A673 (cell line): ENCODE measurements around the gene APOL1. TPM values are rescaled to one million over a fixed set of nuclear protein-coding genes. Genes with fewer than 3 reads are reported as not detected.
"Not testable (repeated sequence)": the region's sequence is repeated elsewhere in the genome, so short reads cannot be mapped to it uniquely, and the experiment has no call there.

Source experiments
- BruUV-seq: library from RNA; stranded (reverse); fragments of 400-500 nt; replicated peaks from 2 replicates; lab custom pipeline; 2021; lab: Mats Ljungman, UMichigan
- CTCF ChIA-PET: fragments of 300-600 bp; sonication (Branson Sonifier 250); formaldehyde crosslinking; loops from one replicate; lab custom pipeline; 2022; ENCODE audit warnings: antibody characterized with exemption; lab: Charles Lee
- POLR2A ChIA-PET: fragments of 300-600 bp; sonication (Branson Sonifier 250); formaldehyde crosslinking; loops from one replicate; lab custom pipeline; 2022; ENCODE audit warnings: antibody characterized with exemption; ENCODE audit not compliant: low non-redundant PET; lab: Charles Lee
- DNase-seq: peaks from one replicate; pipeline ENCODE4 v3.0.0-alpha.2; 2015; ENCODE audit warnings: low spot score
- H3K27ac ChIP-seq: fragments of 200-600 bp; sonication (generic); 2 replicates; pipeline ENCODE4 v1.5.1; 2016; ENCODE audit warnings: mixed run types, low read depth, mild to moderate bottlenecking, mixed read lengths, antibody characterized with exemption, low read length; ENCODE audit not compliant: poor library complexity, severe bottlenecking
- H3K27me3 ChIP-seq: fragments of 200-600 bp; sonication (generic); replicated peaks from 2 replicates; pipeline ENCODE4 v1.6.1; 2017; ENCODE audit warnings: mixed run types, low read depth, mild to moderate bottlenecking, mixed read lengths, antibody characterized with exemption, low read length; ENCODE audit not compliant: insufficient read depth, poor library complexity
- H3K36me3 ChIP-seq: fragments of 200-600 bp; sonication (generic); 2 replicates; pipeline ENCODE4 v1.6.1; 2016; ENCODE audit warnings: mixed run types, mild to moderate bottlenecking, mixed read lengths, antibody characterized with exemption, low read length; ENCODE audit not compliant: insufficient read depth, poor library complexity, severe bottlenecking
- H3K4me1 ChIP-seq: fragments of 200-600 bp; sonication (generic); 2 replicates; pipeline ENCODE4 v1.6.1; 2017; ENCODE audit warnings: mixed run types, mild to moderate bottlenecking, mixed read lengths, antibody characterized with exemption, low read length; ENCODE audit not compliant: insufficient read depth, poor library complexity, severe bottlenecking
- H3K4me3 ChIP-seq: fragments of 200-600 bp; sonication (generic); 2 replicates; pipeline ENCODE4 v1.5.1; 2016; ENCODE audit warnings: low read depth, mixed run types, mild to moderate bottlenecking, mixed read lengths, low read length; ENCODE audit not compliant: poor library complexity, severe bottlenecking
- H3K9me3 ChIP-seq: fragments of 200-600 bp; sonication (generic); 2 replicates; pipeline ENCODE4 v1.6.1; 2016; ENCODE audit warnings: mixed run types, low read depth, mild to moderate bottlenecking, mixed read lengths, antibody characterized with exemption, low read length; ENCODE audit not compliant: poor library complexity, severe bottlenecking
- EZH2 ChIP-seq: fragments of 200-600 bp; sonication (generic); IDR thresholded peaks from 2 replicates; pipeline ENCODE4 v1.6.1; 2017; ENCODE audit warnings: borderline replicate concordance, low read depth, mild to moderate bottlenecking, mixed read lengths, antibody characterized with exemption, low read length; ENCODE audit not compliant: poor library complexity, severe bottlenecking
- intact Hi-C: fragments of 100-400 bp; cut with micrococcal nuclease; formaldehyde crosslinking; loops from one replicate; pipeline ENCODE4 v1.10.0; 2022; ENCODE audit not compliant: unreplicated experiment
- total RNA-seq: library from RNA; stranded (reverse); gene quantifications from 2 replicates; pipeline ENCODE4 v1.2.3, GENCODE V29; 2021
- TF ChIP-seq, protein P1 (sequence below): fragments of 300-800, 200-600 bp; sonication (generic); conservative IDR thresholded peaks from 2 replicates; pipeline ENCODE4 v1.5.1; 2017; ENCODE audit warnings: low read depth, mild to moderate bottlenecking, antibody characterized with exemption, low read length, moderate library complexity, mixed read lengths

APOL1 gene
- total RNA-seq, 1 experiment from 2014 or later, result 0.30 TPM

DNA sequence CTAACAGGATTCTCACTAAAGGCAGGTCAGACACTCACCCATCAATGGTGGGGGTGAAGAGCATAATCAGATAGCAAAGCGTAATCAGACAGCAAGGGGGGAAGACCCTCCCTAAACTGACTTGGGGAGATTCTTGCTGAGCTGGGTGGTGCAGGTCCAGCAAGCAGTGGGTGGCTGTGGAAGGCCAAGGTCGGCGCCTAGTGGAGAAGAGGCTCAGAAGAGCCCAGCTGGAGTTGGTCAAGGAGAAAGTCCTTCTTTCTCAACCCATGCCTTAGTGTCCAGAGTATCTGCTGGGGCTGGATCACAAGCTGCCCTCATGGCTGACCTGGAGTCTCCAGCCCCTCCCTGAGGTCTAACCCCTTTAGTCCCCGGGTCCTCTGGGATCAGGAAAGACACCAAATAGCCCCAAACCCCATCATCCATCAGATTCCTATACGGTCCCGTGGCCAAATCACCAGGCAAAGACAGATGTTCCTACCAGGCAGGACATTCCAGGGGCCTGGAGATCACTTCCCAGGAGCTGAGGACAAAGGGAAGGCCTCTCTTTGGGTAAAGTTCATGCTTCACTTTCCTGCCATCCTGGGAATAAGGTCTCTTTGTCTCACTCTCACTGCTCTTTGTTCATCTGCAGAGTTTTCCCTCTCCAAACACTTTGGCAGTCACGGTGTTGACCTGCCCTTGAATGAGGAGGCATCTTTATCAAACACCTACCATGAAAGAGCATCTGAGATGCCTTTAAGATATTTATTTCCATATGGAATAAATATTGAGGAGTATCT lies 11.1 kb downstream of the APOL1 start:
- POLR2A ChIA-PET, H3K27ac ChIP-seq, BruUV-seq, H3K27me3 ChIP-seq, DNase-seq, H3K9me3 ChIP-seq, H3K36me3 ChIP-seq, intact Hi-C loops, H3K4me3 ChIP-seq, CTCF ChIA-PET, H3K4me1 ChIP-seq: not testable (repeated sequence)

DNA sequence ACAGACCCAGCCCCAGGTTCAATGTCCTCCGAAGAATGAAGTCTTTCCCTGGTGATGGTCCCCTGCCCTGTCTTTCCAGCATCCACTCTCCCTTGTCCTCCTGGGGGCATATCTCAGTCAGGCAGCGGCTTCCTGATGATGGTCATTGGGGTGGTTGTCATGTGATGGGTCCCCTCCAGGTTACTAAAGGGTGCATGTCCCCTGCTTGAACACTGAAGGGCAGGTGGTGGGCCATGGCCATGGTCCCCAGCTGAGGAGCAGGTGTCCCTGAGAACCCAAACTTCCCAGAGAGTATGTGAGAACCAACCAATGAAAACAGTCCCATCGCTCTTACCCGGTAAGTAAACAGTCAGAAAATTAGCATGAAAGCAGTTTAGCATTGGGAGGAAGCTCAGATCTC lies 14.1 kb downstream of the APOL1 start:
- no peak overlapping the region for H3K4me3 ChIP-seq
- TF ChIP-seq, protein P1, sequence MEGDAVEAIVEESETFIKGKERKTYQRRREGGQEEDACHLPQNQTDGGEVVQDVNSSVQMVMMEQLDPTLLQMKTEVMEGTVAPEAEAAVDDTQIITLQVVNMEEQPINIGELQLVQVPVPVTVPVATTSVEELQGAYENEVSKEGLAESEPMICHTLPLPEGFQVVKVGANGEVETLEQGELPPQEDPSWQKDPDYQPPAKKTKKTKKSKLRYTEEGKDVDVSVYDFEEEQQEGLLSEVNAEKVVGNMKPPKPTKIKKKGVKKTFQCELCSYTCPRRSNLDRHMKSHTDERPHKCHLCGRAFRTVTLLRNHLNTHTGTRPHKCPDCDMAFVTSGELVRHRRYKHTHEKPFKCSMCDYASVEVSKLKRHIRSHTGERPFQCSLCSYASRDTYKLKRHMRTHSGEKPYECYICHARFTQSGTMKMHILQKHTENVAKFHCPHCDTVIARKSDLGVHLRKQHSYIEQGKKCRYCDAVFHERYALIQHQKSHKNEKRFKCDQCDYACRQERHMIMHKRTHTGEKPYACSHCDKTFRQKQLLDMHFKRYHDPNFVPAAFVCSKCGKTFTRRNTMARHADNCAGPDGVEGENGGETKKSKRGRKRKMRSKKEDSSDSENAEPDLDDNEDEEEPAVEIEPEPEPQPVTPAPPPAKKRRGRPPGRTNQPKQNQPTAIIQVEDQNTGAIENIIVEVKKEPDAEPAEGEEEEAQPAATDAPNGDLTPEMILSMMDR, result no peak
- TF ChIP-seq EZH2, result no peak
- H3K9me3 ChIP-seq, result no peaks in the 10 kb centered on the region
- H3K4me1 ChIP-seq, result no peaks in the 10 kb centered on the region
- POLR2A ChIA-PET, result no interaction called here
- BruUV-seq, result no TSS peak
- H3K27ac ChIP-seq, result no peak overlapping the region
- no peak for DNase-seq
- H3K36me3 ChIP-seq, result no peaks in the 10 kb centered on the region
- intact Hi-C loops, result no loop called here
- CTCF ChIA-PET, result no interaction called here
- H3K27me3 ChIP-seq, result no peaks in the 10 kb centered on the region

DNA sequence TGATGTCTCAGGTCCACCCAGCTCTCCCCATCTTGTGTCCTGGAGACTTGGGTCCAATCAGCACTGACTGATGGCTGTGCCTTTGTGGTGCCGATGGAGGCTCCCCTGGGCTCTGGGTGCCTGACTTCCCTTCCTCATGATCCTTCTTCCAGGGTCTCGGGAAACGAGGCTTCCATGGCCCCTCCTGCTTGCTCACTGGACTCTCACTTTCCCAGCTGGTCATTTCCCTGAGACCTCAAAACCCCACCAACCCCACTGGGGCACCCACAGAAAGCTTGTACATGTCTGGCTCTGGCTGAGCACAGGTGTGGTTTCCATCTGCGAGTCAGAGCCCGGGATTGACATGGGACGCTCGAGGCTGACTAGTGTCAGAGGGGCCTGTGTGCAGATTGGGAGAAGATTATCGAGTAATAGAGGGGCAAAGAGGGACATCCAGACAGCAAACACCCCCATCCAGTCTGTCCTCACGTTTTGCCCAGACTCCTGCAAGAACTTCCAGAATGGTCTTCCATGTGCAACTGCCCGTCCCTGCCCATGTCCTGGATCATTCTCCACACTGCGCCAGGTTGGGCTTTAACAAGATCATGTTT lies 15.1 kb downstream of the APOL1 start:
- POLR2A ChIA-PET, result no interaction called here
- H3K4me3 ChIP-seq, result no peak overlapping the region
- no peak overlapping the region for H3K27ac ChIP-seq
- H3K4me1 ChIP-seq, result no peaks in the 10 kb centered on the region
- no peak for DNase-seq
- H3K9me3 ChIP-seq, result no peaks in the 10 kb centered on the region
- CTCF ChIA-PET, result no interaction called here
- intact Hi-C loops, result no loop called here
- TF ChIP-seq, protein P1, result no peak
- no peak for TF ChIP-seq EZH2
- BruUV-seq, result no TSS peak
- no peaks in the 10 kb centered on the region for H3K27me3 ChIP-seq
- no peaks in the 10 kb centered on the region for H3K36me3 ChIP-seq

DNA sequence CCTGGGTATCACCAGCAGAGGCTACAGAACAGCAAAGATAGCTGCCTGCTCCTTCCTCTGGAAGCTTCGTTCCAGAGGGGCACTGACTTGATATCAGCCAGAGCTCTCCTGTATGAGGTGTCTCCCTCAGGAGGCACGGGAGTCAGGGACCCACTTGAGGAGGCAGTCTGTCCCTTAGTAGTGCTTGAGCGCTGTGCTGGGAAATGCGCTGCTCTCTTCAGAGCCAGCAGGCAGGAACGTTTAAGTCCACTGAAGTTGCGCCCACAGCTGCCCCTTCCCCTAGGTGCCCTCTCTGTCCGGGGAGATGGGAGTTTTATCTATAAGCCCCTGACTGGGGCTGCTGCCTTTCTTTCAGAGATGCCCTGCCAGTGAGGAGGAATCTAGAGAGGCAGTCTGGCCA lies 18.3 kb downstream of the APOL1 start:
- DNase-seq, H3K4me1 ChIP-seq, H3K9me3 ChIP-seq, intact Hi-C loops, H3K27me3 ChIP-seq, BruUV-seq, POLR2A ChIA-PET, H3K4me3 ChIP-seq, H3K27ac ChIP-seq, H3K36me3 ChIP-seq: not testable (repeated sequence)
- CTCF ChIA-PET, result interaction anchor here (0.9 kb wide), 1 partner anchor 15 kb away, joined by 3 read pairs; no protein-coding TSS in a partner anchor

DNA sequence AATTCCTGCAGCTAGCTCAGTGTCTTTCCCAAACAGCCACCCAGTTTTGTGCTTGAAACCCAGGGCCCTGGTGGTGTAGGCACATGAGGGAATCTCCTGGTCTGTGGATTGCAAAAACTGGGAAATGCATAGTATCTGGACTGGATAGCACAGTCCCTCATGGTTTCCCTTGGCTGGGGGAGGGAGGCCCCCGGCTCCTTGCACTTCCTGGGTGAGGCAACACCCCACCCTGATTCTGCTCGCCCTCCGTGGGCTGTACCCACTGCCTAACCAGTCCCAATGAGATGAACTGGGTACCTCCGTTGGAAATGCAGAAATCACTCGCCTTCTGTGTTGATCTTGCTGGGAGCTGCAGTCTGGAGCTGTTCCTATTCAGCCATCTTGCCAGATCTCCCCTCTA lies 19.0 kb downstream of the APOL1 start:
- POLR2A ChIA-PET, H3K4me3 ChIP-seq, BruUV-seq, H3K27ac ChIP-seq, H3K9me3 ChIP-seq, CTCF ChIA-PET, H3K27me3 ChIP-seq, H3K4me1 ChIP-seq, H3K36me3 ChIP-seq, intact Hi-C loops, DNase-seq: not testable (repeated sequence)
